GM18868 (cell line): ENCODE results near the gene ZIC5.

Experiments
- ATAC-seq: cut with Tn5 transposase; IDR thresholded peaks from one replicate; pipeline ENCODE4 v1.9.1; 2021; ENCODE audit warnings: mild to moderate bottlenecking, moderate library complexity; ENCODE audit not compliant: unreplicated experiment

The ZIC5 gene

GRCh38 chr13:99971576-99972189, at the start of gene ZIC5:
Gene ZIC5 (minus strand): TSS chr13:99971767. CDS start chr13:99971603, 164 bp downstream.
- no peak for ATAC-seq

- no peak for ATAC-seq
These were observed 48.3 kb upstream of the ZIC5 start for GRCh38 chr13:100019780-100020356.

- no peak for ATAC-seq
These were observed 43.1 kb upstream of the ZIC5 start for GRCh38 chr13:100014621-100015020.

- ATAC-seq, result no peak
These were observed 26.7 kb upstream of the ZIC5 start for GRCh38 chr13:99998261-99998660.

GRCh38 chr13:99997702-99998214, 26.2 kb upstream of the ZIC5 start:
- ATAC-seq, result no peak

GRCh38 chr13:99996381-99996973, 24.9 kb upstream of the ZIC5 start:
- ATAC-seq, result no peak

GRCh38 chr13:99995589-99996380, 24.2 kb upstream of the ZIC5 start:
- no peak for ATAC-seq

GRCh38 chr13:99995104-99995588, 23.6 kb upstream of the ZIC5 start:
- no peak for ATAC-seq

- no peak for ATAC-seq
These were observed 23.1 kb upstream of the ZIC5 start for GRCh38 chr13:99994638-99995020.

GRCh38 chr13:99993660-99994637, 22.4 kb upstream of the ZIC5 start:
- ATAC-seq, result no peak

- no peak for ATAC-seq
These were observed 21.4 kb upstream of the ZIC5 start for GRCh38 chr13:99992949-99993351.

- ATAC-seq, result no peak
These were observed 20.5 kb upstream of the ZIC5 start for GRCh38 chr13:99991828-99992775.

- no peak for ATAC-seq
These were observed 19.7 kb upstream of the ZIC5 start for GRCh38 chr13:99991013-99991827.

- no peak for ATAC-seq
These were observed 18.8 kb upstream of the ZIC5 start for GRCh38 chr13:99990126-99990977.

GRCh38 chr13:99989276-99990125, 17.9 kb upstream of the ZIC5 start:
- no peak for ATAC-seq

- ATAC-seq, result no peak
These were observed 17.1 kb upstream of the ZIC5 start for GRCh38 chr13:99988529-99989275.
